ENCODE data around the gene ERC1.

The ERC1 gene

DNA sequence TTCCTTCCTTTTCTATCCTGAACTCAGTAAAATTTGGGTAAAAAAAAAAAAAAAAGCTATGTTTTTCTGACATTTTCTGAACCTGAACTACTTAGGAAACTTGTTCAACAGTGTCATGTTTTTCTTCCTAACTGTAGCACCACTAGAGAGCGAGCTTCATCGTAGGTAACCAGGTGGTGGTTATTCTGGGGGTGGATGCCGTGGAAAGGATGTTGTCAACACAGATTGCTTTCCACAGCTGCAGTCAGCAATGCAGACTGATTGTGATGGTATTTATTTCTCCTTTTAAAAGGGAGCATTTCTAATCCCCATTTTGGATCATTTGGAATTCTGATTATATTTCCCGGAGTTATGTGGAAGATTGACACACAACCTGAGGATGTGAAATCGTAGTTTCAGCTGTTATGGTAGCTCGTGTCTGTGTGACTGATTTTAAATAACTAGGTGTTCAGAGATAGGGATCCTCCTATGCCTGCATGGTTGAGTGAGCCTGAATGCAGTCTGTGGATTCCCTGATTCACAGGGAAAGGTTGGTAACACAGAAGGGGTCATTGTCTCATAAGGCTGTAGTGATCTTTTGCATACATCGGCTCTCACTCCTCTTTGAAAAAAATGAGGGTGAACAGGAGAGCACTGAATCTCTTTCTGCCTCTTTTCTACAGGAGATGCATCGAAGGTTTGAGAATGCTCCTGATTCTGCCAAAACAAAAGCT, 113.2 kb downstream of the ERC1 start:
- no peaks in the 10 kb centered on the region for H3K36me3 ChIP-seq (ENCODE audit: control insufficient read depth in 2 of 2, insufficient read depth in 1 of 2, low read length in 2 of 2)
- H3K27ac ChIP-seq (ENCODE audit: extremely low read depth, low read depth, low read length): no peak overlapping the region
- no peak for TF ChIP-seq ZIC2 (tag by site-specific recombination; IDR thresholded peaks at IDR 0.05)
- no peak for TF ChIP-seq ZNF292 (tag by site-specific recombination; IDR thresholded peaks at IDR 0.05; ENCODE audit: borderline replicate concordance, low read depth)
- no peak for TF ChIP-seq ZNF677 (tag by site-specific recombination; IDR thresholded peaks at IDR 0.05)
- TF ChIP-seq ZNF10 (tag by site-specific recombination; IDR thresholded peaks at IDR 0.05): no peak
- no peak for TF ChIP-seq ZNF664 (tag by site-specific recombination; IDR thresholded peaks at IDR 0.05)
- no peak for TF ChIP-seq ZNF785 (tag by site-specific recombination; IDR thresholded peaks at IDR 0.05)
- TF ChIP-seq, protein P1, sequence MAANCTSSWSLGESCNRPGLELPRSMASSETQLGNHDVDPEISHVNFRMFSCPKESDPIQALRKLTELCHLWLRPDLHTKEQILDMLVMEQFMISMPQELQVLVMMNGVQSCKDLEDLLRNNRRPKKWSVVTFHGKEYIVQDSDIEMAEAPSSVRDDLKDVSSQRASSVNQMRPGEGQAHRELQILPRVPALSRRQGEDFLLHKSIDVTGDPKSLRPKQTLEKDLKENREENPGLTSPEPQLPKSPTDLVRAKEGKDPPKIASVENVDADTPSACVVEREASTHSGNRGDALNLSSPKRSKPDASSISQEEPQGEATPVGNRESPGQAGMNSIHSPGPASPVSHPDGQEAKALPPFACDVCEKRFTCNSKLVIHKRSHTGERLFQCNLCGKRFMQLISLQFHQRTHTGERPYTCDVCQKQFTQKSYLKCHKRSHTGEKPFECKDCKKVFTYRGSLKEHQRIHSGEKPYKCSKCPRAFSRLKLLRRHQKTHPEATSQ (tag by site-specific recombination; IDR thresholded peaks at IDR 0.05): no peak
- no peak for TF ChIP-seq ZNF747 (tag by site-specific recombination; IDR thresholded peaks at IDR 0.05)
- TF ChIP-seq, protein P2, sequence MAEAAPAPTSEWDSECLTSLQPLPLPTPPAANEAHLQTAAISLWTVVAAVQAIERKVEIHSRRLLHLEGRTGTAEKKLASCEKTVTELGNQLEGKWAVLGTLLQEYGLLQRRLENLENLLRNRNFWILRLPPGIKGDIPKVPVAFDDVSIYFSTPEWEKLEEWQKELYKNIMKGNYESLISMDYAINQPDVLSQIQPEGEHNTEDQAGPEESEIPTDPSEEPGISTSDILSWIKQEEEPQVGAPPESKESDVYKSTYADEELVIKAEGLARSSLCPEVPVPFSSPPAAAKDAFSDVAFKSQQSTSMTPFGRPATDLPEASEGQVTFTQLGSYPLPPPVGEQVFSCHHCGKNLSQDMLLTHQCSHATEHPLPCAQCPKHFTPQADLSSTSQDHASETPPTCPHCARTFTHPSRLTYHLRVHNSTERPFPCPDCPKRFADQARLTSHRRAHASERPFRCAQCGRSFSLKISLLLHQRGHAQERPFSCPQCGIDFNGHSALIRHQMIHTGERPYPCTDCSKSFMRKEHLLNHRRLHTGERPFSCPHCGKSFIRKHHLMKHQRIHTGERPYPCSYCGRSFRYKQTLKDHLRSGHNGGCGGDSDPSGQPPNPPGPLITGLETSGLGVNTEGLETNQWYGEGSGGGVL (tag by site-specific recombination; IDR thresholded peaks at IDR 0.05): no peak
- no peak for TF ChIP-seq ZNF560 (tag by site-specific recombination; IDR thresholded peaks at IDR 0.05; ENCODE audit: borderline replicate concordance)
- no peak for TF ChIP-seq PATZ1 (tag by site-specific recombination; IDR thresholded peaks at IDR 0.05)
- TF ChIP-seq ZNF600 (tag by site-specific recombination; IDR thresholded peaks at IDR 0.05): no peak
- no peak for TF ChIP-seq PBX3 (CRISPR knock-in tag; IDR thresholded peaks at IDR 0.05)
- TF ChIP-seq GLI2 (tag by site-specific recombination; IDR thresholded peaks at IDR 0.05; ENCODE audit: borderline replicate concordance, low read depth): no peak
- TF ChIP-seq KLF9 (tag by site-specific recombination; IDR thresholded peaks at IDR 0.05; ENCODE audit: low read depth): no peak
- TF ChIP-seq KLF10 (tag by site-specific recombination; IDR thresholded peaks at IDR 0.05): no peak
- TF ChIP-seq IKZF3 (tag by site-specific recombination; IDR thresholded peaks at IDR 0.05): no peak
- no peak for TF ChIP-seq ZNF701 (tag by site-specific recombination; IDR thresholded peaks at IDR 0.05)
- no peak for TF ChIP-seq YY2 (tag by site-specific recombination; IDR thresholded peaks at IDR 0.05)
- TF ChIP-seq, protein P3, sequence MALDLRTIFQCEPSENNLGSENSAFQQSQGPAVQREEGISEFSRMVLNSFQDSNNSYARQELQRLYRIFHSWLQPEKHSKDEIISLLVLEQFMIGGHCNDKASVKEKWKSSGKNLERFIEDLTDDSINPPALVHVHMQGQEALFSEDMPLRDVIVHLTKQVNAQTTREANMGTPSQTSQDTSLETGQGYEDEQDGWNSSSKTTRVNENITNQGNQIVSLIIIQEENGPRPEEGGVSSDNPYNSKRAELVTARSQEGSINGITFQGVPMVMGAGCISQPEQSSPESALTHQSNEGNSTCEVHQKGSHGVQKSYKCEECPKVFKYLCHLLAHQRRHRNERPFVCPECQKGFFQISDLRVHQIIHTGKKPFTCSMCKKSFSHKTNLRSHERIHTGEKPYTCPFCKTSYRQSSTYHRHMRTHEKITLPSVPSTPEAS (tag by site-specific recombination; IDR thresholded peaks at IDR 0.05): no peak
- 0 out of 2 replicates have a peak, but pooled peaks cover 4% of the 10 kb centered on the region for H3K4me1 ChIP-seq (ENCODE audit: control insufficient read depth, insufficient read depth, low read length)
- no peaks in the 10 kb centered on the region for H3K9me3 ChIP-seq (ENCODE audit: control insufficient read depth, insufficient read depth, low read depth, low read length)
- CTCF ChIA-PET: interaction anchor here (0.6 to 3.6 kb wide), 8 partner anchors 12 to 534 kb away, joined by 3 to 21 read pairs (median 4); no protein-coding TSS in a partner anchor
- POLR2A ChIA-PET: interaction anchor here (0.6 kb wide), 2 partner anchors 352 to 397 kb away, joined by 3 to 4 read pairs; no protein-coding TSS in a partner anchor
- no peak overlapping the region for H3K4me3 ChIP-seq (ENCODE audit: low read depth, low read length)
